ENCODE measurements around the gene SMPD3. TPM values are rescaled to one million over a fixed set of nuclear protein-coding genes. Genes with fewer than 3 reads are reported as not detected.
A peak's percentile ranks its signal among the peaks of the same experiment; 100 is the strongest.

The SMPD3 gene
- total RNA-seq, 1 experiment from 2014 or later = 0.77 TPM

DNA sequence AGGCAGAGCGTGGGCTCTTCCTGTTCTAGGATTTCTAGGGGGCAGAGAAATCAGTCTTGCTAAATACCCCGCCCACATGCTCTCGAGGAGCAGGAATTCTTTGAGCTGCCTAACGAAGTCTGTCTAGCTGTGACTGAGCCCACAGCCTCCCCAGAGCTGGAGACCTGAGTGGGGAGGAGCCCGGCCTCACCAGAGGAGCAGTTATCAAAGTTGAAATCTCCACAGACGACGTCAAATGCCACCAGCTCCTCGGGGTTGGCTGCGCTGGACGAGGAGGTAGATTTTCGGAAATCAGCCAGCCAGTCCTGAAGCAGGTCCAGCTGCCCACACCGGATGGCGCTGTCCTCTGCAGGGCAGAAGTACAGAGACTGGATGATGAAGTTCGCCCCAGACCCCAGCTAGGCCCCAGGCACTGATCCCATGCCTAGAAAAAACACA lies 83.7 kb downstream of the SMPD3 start:
- Histone ChIP-seq H3K4me3 (ENCODE audit: low read depth in 2 of 2, low read length in 2 of 2) (no peak overlapping the region), H3K9me3 (ENCODE audit: control insufficient read depth, insufficient read depth, low read depth, low read length) (no peaks in the 10 kb centered on the region), H3K4me1 (ENCODE audit: control insufficient read depth, insufficient read depth, low read length) (no peaks in the 10 kb centered on the region), H3K36me3 (ENCODE audit: control insufficient read depth, insufficient read depth, low read length) (no peaks in the 10 kb centered on the region), H3K27me3 (ENCODE audit: control insufficient read depth, insufficient read depth, low read length) (no peaks in the 10 kb centered on the region), H3K27ac (ENCODE audit: low read length) (no peak overlapping the region)
- TF ChIP-seq, protein P1, sequence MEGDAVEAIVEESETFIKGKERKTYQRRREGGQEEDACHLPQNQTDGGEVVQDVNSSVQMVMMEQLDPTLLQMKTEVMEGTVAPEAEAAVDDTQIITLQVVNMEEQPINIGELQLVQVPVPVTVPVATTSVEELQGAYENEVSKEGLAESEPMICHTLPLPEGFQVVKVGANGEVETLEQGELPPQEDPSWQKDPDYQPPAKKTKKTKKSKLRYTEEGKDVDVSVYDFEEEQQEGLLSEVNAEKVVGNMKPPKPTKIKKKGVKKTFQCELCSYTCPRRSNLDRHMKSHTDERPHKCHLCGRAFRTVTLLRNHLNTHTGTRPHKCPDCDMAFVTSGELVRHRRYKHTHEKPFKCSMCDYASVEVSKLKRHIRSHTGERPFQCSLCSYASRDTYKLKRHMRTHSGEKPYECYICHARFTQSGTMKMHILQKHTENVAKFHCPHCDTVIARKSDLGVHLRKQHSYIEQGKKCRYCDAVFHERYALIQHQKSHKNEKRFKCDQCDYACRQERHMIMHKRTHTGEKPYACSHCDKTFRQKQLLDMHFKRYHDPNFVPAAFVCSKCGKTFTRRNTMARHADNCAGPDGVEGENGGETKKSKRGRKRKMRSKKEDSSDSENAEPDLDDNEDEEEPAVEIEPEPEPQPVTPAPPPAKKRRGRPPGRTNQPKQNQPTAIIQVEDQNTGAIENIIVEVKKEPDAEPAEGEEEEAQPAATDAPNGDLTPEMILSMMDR (IDR thresholded peaks at IDR 0.05) = peak; percentile 42; the same call in 1 of the 2 replicates
- TF ChIP-seq, protein P2, sequence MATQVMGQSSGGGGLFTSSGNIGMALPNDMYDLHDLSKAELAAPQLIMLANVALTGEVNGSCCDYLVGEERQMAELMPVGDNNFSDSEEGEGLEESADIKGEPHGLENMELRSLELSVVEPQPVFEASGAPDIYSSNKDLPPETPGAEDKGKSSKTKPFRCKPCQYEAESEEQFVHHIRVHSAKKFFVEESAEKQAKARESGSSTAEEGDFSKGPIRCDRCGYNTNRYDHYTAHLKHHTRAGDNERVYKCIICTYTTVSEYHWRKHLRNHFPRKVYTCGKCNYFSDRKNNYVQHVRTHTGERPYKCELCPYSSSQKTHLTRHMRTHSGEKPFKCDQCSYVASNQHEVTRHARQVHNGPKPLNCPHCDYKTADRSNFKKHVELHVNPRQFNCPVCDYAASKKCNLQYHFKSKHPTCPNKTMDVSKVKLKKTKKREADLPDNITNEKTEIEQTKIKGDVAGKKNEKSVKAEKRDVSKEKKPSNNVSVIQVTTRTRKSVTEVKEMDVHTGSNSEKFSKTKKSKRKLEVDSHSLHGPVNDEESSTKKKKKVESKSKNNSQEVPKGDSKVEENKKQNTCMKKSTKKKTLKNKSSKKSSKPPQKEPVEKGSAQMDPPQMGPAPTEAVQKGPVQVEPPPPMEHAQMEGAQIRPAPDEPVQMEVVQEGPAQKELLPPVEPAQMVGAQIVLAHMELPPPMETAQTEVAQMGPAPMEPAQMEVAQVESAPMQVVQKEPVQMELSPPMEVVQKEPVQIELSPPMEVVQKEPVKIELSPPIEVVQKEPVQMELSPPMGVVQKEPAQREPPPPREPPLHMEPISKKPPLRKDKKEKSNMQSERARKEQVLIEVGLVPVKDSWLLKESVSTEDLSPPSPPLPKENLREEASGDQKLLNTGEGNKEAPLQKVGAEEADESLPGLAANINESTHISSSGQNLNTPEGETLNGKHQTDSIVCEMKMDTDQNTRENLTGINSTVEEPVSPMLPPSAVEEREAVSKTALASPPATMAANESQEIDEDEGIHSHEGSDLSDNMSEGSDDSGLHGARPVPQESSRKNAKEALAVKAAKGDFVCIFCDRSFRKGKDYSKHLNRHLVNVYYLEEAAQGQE (IDR thresholded peaks at IDR 0.05; ENCODE audit: insufficient read depth in 1 of 2, low read depth in 2 of 2, low read length in 1 of 2) = no peak
- no peak for TF ChIP-seq POLR2AphosphoS5 (IDR thresholded peaks at IDR 0.05; ENCODE audit: low read depth, low read length)
- intact Hi-C loops (cut with micrococcal nuclease; ENCODE audit: unreplicated experiment) = no loop called here
- POLR2A ChIA-PET = no interaction called here
- in situ Hi-C loops (cut with HindIII; ENCODE audit: low pct_unique_long_range_greater_than_20kb, low sequenced_read_pairs) = no loop called here
- ATAC-seq = no peak
- no peak for DNase-seq (ENCODE audit: low read depth, low spot score)
- CTCF ChIA-PET = no interaction called here
- BruUV-seq (replicated peaks) = no TSS peak

DNA sequence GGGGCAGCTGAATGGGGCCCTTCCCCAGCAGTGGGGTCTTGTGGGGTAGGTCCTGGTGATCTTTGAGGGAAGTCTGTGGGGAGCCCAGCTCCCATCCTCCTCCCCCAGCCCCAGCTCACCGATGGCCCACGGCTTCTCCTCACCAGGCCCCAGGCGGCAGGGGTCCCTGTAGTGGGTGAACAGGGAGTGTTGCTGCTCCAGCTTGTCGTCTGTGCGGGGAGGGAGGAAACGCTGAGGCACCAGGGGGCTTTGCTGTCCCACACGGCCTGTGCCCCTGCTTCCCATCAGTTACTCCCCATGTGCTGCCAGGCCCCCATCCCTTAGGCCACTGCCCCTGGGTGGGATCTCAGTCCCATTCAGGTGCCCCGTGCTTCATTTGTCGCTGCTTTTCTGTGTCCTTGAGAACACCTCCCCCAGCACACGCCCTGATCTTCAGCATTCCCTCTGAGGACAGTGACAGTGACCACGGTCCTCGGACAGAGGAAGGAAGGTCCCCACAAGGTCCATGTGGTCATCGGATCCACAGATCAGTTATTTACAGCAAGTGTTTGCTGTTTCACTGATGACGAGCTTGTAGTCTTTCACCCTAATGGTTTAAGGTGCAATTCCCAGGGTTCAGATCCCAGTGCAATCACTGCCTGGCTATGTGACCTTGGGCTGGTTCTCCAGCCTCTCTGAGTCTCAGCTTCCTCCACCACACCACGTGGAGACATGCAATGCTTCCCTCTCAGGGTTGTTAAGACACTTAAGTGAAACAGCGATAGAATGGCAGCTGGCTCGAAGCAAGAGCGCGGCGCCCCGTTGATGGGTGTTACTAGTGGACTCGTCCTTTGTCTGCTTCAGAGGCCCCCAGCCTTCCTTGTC lies 84.4 kb downstream of the SMPD3 start:
- Histone ChIP-seq H3K9me3 (ENCODE audit: control insufficient read depth, insufficient read depth, low read depth, low read length) (no peaks in the 10 kb centered on the region), H3K27me3 (ENCODE audit: control insufficient read depth, insufficient read depth, low read length) (no peaks in the 10 kb centered on the region), H3K4me3 (ENCODE audit: low read depth in 2 of 2, low read length in 2 of 2) (no peak overlapping the region), H3K4me1 (ENCODE audit: control insufficient read depth, insufficient read depth, low read length) (no peaks in the 10 kb centered on the region), H3K27ac (ENCODE audit: low read length) (no peak overlapping the region), H3K36me3 (ENCODE audit: control insufficient read depth, insufficient read depth, low read length) (no peaks in the 10 kb centered on the region)
- no peak for ATAC-seq
- no peak for DNase-seq (ENCODE audit: low read depth, low spot score)
- BruUV-seq (replicated peaks) = no TSS peak
- TF ChIP-seq, protein P1 (IDR thresholded peaks at IDR 0.05) = no peak
- TF ChIP-seq SIN3A (IDR thresholded peaks at IDR 0.05; ENCODE audit: borderline replicate concordance, insufficient read depth, low read depth, low read length) (no peak), POLR2AphosphoS5 (IDR thresholded peaks at IDR 0.05; ENCODE audit: low read depth, low read length) (no peak), TCF7L2 (IDR thresholded peaks at IDR 0.05; ENCODE audit: low read depth, low read length) (no peak)
- TF ChIP-seq, protein P2 (IDR thresholded peaks at IDR 0.05; ENCODE audit: insufficient read depth in 1 of 2, low read depth in 2 of 2, low read length in 1 of 2) = no peak
- intact Hi-C loops (cut with micrococcal nuclease; ENCODE audit: unreplicated experiment) = no loop called here
- ChIA-PET CTCF (no interaction called here), POLR2A (no interaction called here)
- in situ Hi-C loops (cut with HindIII; ENCODE audit: low pct_unique_long_range_greater_than_20kb, low sequenced_read_pairs) = no loop called here
